Astrocyte (in vitro differentiated cells and primary cell): ENCODE measurements around the gene NT5C1A.

Experiments used
- EZH2 ChIP-seq: IDR thresholded peaks from 2 replicates; pipeline ENCODE4 v1.6.1; 2012; ENCODE audit warnings: mild to moderate bottlenecking, low read length, inconsistent platforms; ENCODE audit not compliant: insufficient read depth
- TF ChIP-seq, protein P1 (sequence below): IDR thresholded peaks from 2 replicates; pipeline ENCODE4 v1.5.1; 2011; ENCODE audit warnings: low read depth, mild to moderate bottlenecking, inconsistent platforms, low read length, moderate library complexity; ENCODE audit not compliant: insufficient read depth

GRCh38 chr1:39717809-39718208, 45.9 kb upstream of the NT5C1A start:
- TF ChIP-seq, protein P1, sequence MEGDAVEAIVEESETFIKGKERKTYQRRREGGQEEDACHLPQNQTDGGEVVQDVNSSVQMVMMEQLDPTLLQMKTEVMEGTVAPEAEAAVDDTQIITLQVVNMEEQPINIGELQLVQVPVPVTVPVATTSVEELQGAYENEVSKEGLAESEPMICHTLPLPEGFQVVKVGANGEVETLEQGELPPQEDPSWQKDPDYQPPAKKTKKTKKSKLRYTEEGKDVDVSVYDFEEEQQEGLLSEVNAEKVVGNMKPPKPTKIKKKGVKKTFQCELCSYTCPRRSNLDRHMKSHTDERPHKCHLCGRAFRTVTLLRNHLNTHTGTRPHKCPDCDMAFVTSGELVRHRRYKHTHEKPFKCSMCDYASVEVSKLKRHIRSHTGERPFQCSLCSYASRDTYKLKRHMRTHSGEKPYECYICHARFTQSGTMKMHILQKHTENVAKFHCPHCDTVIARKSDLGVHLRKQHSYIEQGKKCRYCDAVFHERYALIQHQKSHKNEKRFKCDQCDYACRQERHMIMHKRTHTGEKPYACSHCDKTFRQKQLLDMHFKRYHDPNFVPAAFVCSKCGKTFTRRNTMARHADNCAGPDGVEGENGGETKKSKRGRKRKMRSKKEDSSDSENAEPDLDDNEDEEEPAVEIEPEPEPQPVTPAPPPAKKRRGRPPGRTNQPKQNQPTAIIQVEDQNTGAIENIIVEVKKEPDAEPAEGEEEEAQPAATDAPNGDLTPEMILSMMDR, result no peak
- TF ChIP-seq EZH2, result no peak
